Measurements from ENCODE around the gene AVL9.

- TF ChIP-seq, protein P1, sequence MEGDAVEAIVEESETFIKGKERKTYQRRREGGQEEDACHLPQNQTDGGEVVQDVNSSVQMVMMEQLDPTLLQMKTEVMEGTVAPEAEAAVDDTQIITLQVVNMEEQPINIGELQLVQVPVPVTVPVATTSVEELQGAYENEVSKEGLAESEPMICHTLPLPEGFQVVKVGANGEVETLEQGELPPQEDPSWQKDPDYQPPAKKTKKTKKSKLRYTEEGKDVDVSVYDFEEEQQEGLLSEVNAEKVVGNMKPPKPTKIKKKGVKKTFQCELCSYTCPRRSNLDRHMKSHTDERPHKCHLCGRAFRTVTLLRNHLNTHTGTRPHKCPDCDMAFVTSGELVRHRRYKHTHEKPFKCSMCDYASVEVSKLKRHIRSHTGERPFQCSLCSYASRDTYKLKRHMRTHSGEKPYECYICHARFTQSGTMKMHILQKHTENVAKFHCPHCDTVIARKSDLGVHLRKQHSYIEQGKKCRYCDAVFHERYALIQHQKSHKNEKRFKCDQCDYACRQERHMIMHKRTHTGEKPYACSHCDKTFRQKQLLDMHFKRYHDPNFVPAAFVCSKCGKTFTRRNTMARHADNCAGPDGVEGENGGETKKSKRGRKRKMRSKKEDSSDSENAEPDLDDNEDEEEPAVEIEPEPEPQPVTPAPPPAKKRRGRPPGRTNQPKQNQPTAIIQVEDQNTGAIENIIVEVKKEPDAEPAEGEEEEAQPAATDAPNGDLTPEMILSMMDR (IDR thresholded peaks at IDR 0.05; ENCODE audit: insufficient read depth, low read length, poor library complexity, severe bottlenecking), result no peak
- no peak for TF ChIP-seq EZH2phosphoT487 (conservative IDR thresholded peaks at IDR 0.05; ENCODE audit: low read length)
These were observed 17.9 kb downstream of the AVL9 start for GRCh38 chr7:32513210-32513609.
